Prostate gland (tissue), 2 donors: ENCODE measurements around the gene DLG3. TPM values are rescaled to one million over a fixed set of nuclear protein-coding genes. Genes with fewer than 3 reads are reported as not detected.
"Not testable (repeated sequence)": the region's sequence is repeated elsewhere in the genome, so short reads cannot be mapped to it uniquely, and the experiment has no call there.

ENCODE experiments used
- DNase-seq: peaks from one replicate; pipeline ENCODE4 v3.0.0-alpha.2; 2019; ENCODE audit warnings: low spot score
- H3K27ac ChIP-seq, 2 donors: fragments of 200-600 bp; sonication (generic); 2 replicates each; pipeline ENCODE4 v1.5.1; 2017 to 2019
- H3K27me3 ChIP-seq: fragments of 200-600 bp; sonication (generic); replicated peaks from 2 replicates; pipeline ENCODE4 v1.5.1; 2019; ENCODE audit not compliant: insufficient read depth
- H3K36me3 ChIP-seq, 2 donors: fragments of 200-600 bp; sonication (generic); 1 replicate in 1 of 2; 2 replicates in 1 of 2; pipeline versions ENCODE4 v1.5.1 to v1.8.1; 2017 to 2019
- H3K4me1 ChIP-seq: fragments of 200-600 bp; sonication (generic); replicated peaks from 2 replicates; pipeline ENCODE4 v1.5.1; 2019
- H3K4me3 ChIP-seq, 2 donors: fragments of 200-600 bp; sonication (generic); 2 replicates each; pipeline ENCODE4 v1.5.1; 2017 to 2019
- H3K9me3 ChIP-seq: fragments of 200-600 bp; sonication (generic); 2 replicates; pipeline ENCODE4 v1.5.1; 2017
- POLR2A ChIP-seq: fragments of 450-650 bp; IDR thresholded peaks from one replicate; pipeline ENCODE4 v1.6.1; 2016; ENCODE audit warnings: antibody characterized with exemption, mild to moderate bottlenecking
- POLR2AphosphoS5 ChIP-seq: sonication (generic); formaldehyde crosslinking; IDR thresholded peaks from one replicate; pipeline ENCODE4 v1.6.1; 2017; ENCODE audit warnings: antibody characterized with exemption
- WGBS: methylation state at CpG from one replicate; pipeline ENCODE4 v1.1.5; 2018; 5-methylcytosine and 5-hydroxymethylcytosine counted together
- intact Hi-C: fragments of 100-400 bp; cut with DNase I; formaldehyde crosslinking; loops from one replicate; pipeline ENCODE4 v1.14.2; 2022
- total RNA-seq, 2 donors: library from RNA; depleted of rRNA; stranded (reverse); fragments of >200 nt; gene quantifications; one replicate each; pipeline ENCODE4 v1.1.0, GENCODE V29; 2016
- TF ChIP-seq, protein P1 (sequence below), 4 experiments: fragments of 200-600 bp in 2 of 4; fragments of 450-650 bp in 2 of 4; sonication (generic) in 2 of 4; IDR thresholded peaks; 1 replicate in 3 of 4; 2 replicates in 1 of 4; pipeline ENCODE4 v1.5.1; 2016 to 2019; ENCODE audit warnings: antibody characterized with exemption in 4 of 4, mild to moderate bottlenecking in 2 of 4, moderate library complexity in 2 of 4

DLG3 gene
- total RNA-seq: 10 to 100 TPM; 11.9 to 29.1 TPM

DNA sequence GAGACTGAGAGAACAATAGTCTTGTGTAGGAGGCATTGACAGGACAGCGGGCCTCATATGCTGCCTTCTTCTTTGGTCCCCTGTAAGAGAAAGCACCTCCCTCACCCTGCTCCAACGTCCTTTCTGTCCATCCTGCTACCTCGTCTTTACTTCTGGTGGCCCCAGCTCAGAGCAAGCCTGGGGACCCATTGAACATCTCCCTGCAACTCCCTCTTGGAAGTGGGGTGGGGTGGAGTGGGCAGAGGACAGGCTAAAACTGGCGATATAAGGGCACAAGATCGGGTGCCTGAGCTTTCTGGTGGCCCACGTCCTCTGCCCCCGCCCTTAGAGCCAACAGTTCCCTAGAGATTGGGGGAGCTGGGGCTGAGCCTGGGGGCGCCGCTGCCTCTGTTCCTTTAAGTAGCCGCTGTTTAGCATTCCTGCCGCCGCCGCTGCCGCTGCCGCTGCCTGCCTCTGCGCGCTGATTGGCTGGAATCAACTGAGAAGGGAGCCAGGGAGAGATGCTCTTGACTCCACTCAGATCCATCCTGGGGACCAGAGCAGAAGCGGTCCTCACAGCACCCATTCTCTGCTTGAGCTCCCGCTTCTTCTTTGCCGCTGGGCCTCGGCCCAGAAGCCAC lies at the start of gene DLG3:
Gene DLG3, plus strand, starts transcription at position 510 of the 620 bp plus-strand sequence. CDS start 367 bp downstream, outside the sequence.
- intact Hi-C loops: no loop called here
- no peak for DNase-seq
- Histone ChIP-seq H3K4me3 (no peak within 1 kb of the TSS), H3K9me3 (no peaks in the 10 kb centered on the region), H3K27me3 (no peaks in the 10 kb centered on the region), H3K4me1 (no peaks in the 10 kb centered on the region), H3K36me3 (no peaks in the 10 kb centered on the region), H3K27ac (no peak within 1 kb of the TSS)
- no peak for TF ChIP-seq POLR2AphosphoS5
- TF ChIP-seq, protein P1, sequence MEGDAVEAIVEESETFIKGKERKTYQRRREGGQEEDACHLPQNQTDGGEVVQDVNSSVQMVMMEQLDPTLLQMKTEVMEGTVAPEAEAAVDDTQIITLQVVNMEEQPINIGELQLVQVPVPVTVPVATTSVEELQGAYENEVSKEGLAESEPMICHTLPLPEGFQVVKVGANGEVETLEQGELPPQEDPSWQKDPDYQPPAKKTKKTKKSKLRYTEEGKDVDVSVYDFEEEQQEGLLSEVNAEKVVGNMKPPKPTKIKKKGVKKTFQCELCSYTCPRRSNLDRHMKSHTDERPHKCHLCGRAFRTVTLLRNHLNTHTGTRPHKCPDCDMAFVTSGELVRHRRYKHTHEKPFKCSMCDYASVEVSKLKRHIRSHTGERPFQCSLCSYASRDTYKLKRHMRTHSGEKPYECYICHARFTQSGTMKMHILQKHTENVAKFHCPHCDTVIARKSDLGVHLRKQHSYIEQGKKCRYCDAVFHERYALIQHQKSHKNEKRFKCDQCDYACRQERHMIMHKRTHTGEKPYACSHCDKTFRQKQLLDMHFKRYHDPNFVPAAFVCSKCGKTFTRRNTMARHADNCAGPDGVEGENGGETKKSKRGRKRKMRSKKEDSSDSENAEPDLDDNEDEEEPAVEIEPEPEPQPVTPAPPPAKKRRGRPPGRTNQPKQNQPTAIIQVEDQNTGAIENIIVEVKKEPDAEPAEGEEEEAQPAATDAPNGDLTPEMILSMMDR (IDR thresholded peaks at IDR 0.05): no peak
- 10% methylated on average over 11 of the region's 21 CpGs for WGBS

DNA sequence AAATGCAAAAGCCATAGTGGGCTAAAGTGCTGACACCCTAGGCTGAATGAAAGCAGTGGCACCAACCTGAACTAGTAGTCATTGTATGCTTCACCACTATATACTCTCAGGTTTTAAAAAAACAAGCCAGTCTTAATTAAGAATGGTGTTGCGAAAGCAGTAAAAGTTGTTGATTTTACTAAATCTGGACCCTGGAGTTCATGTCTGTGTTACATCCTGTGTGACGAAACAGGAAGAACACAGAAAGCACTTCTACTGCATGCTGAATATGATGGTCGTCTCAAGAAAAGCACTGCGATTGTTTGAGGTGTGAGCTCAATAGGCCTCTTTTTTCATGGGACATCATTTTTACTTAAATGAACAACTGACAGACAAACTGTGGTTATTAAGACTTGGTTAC lies 45.7 kb upstream of the DLG3 start:
- Histone ChIP-seq H3K27me3 (no peaks in the 10 kb centered on the region), H3K4me1 (no peaks in the 10 kb centered on the region), H3K9me3 (no peaks in the 10 kb centered on the region), H3K4me3 (no peak overlapping the region), H3K36me3 (no peaks in the 10 kb centered on the region), H3K27ac (no peak overlapping the region)
- 88% methylated on average over 4 of the region's 4 CpGs for WGBS
- DNase-seq: no peak
- no peak for TF ChIP-seq POLR2AphosphoS5
- TF ChIP-seq, protein P1 (IDR thresholded peaks at IDR 0.05): no peak
- no peak for TF ChIP-seq POLR2A
- intact Hi-C loops: no loop called here

DNA sequence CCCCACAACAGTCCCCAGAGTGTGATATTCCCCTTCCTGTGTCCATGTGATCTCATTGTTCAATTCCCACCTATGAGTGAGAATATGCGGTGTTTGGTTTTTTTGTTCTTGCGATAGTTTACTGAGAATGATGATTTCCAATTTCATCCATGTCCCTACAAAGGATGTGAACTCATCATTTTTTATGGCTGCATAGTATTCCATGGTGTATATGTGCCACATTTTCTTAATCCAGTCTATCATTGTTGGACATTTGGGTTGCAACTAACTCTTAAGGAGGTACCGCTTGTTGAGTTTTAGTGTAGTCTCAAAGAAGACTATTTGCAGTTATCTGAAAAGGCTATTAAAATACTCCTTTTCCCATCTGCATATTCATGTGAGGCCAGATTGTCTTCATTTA lies 44.5 kb upstream of the DLG3 start:
- WGBS: 100% methylated on average over 1 of the region's 3 CpGs
- DNase-seq, intact Hi-C loops: not testable (repeated sequence)

DNA sequence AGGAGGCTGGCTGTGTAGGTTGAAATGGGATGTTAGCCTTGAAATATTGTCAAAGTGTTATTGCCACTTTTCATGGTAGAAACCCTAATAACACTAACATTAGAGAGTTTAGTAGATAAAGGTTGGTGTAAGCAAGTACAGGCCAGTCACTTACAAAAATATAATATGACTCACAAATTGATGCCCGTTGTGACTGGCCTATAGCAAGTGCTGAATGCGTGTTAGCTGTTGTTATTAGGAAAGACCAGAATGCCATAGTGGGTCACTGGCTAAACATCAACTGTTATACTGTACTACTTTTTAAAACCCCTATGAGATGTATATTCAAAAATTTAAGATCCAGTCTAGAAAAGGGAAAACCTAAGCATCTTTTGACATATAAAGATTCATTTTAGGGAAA lies 41.9 kb upstream of the DLG3 start:
- Histone ChIP-seq H3K4me1 (no peaks in the 10 kb centered on the region), H3K9me3 (no peaks in the 10 kb centered on the region), H3K36me3 (no peaks in the 10 kb centered on the region), H3K27ac (no peak overlapping the region), H3K4me3 (no peak overlapping the region), H3K27me3 (no peaks in the 10 kb centered on the region)
- 80% methylated on average over 2 of the region's 2 CpGs for WGBS
- TF ChIP-seq, protein P1 (IDR thresholded peaks at IDR 0.05): no peak
- no peak for TF ChIP-seq POLR2A
- no peak for TF ChIP-seq POLR2AphosphoS5
- no peak for DNase-seq
- intact Hi-C loops: no loop called here

More for the DNA sequence above, 44.5 kb upstream of the DLG3 start:
- not testable (repeated sequence) for H3K36me3 ChIP-seq, H3K9me3 ChIP-seq, H3K4me3 ChIP-seq, H3K4me1 ChIP-seq, H3K27ac ChIP-seq, H3K27me3 ChIP-seq

DNA sequence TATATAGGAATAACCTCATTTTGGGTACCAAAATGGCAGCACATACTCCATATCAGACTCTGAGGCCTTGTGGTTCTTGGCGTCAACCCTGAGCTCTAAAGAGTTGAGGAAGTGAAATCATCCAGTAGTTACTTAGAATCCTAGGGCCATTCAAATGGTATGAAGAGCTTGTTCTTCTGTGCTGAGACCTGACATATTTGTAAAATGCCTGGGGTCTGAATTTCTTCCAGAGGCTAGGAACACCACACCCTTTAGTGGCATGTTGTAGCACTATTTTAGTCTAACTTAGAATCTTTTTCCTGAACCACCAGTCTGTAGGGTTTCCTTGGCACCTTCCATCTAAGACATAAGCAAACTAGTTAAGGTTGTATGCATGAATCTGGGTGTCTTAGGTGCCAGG lies 39.6 kb upstream of the DLG3 start:
- Histone ChIP-seq H3K9me3 (no peaks in the 10 kb centered on the region), H3K4me1 (no peaks in the 10 kb centered on the region), H3K27me3 (no peaks in the 10 kb centered on the region), H3K4me3 (no peak overlapping the region), H3K27ac (no peak overlapping the region), H3K36me3 (no peaks in the 10 kb centered on the region)
- intact Hi-C loops: no loop called here
- TF ChIP-seq POLR2A (no peak), POLR2AphosphoS5 (no peak)
- TF ChIP-seq, protein P1 (IDR thresholded peaks at IDR 0.05): no peak
- 100% methylated on average over 1 of the region's 1 CpG for WGBS
- no peak for DNase-seq
